Suppressor macrophage treated with lipopolysaccharide for 4 hours (primary cell): Measurements from ENCODE around the gene RREB1.
"Not testable (repeated sequence)": the region's sequence is repeated elsewhere in the genome, so short reads cannot be mapped to it uniquely, and the experiment has no call there.

ENCODE experiments used
- DNase-seq: peaks from one replicate; pipeline ENCODE4 v3.0.0-alpha.2; 2020

Gene RREB1

DNA sequence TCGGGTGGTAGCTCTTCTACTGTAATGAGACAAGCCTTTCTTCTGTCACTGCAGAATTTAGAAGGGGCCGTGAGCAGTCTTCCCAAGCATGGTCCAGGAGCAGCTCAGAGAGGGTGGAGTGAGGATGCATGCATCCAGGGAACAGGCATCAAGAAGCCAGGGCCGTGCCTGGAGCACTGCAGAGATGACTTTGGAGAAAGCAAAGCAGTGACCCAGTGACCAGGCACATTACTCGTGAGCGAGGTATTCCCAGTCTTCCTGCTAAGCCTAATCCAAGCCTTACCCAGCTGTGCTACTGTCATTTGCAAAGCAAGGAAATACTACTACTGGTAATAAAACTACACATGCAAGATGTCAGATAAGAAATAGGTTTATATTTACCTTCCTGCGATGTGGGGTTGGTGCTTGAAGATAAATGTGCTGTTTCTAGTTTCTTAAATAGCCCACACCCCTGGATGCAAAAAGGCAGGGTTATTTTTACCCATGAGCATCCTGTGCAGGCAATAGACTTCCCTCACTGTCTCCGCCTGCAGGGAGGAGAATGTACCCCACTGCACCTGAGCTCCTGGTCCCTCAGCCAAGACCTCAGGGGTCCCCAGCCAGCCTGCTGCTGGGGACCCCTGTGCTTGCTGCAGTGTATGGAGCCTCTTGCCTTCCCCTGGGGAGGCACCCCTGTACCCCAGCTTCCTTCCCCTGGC lies 142.3 kb downstream of the RREB1 start:
- DNase-seq = no peak

DNA sequence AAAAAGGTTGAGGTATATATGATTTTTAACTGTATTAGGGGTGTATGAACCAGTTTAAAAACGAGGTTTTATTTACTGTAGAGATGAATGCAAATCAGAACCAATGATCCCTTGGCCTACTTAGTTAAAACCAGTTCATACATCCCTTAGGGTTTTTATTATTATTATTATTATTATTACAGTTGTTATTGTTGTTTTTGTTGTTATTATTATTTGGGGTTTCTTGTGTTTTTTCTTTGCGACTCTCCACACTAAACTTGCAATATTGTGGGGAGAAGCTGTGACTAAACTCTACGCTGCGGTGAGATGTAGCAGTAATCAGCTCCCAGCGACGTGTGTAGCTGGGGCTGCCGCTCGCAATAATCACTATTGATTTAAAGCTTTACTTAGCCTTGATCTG lies 143.1 kb downstream of the RREB1 start:
- DNase-seq = no peak

DNA sequence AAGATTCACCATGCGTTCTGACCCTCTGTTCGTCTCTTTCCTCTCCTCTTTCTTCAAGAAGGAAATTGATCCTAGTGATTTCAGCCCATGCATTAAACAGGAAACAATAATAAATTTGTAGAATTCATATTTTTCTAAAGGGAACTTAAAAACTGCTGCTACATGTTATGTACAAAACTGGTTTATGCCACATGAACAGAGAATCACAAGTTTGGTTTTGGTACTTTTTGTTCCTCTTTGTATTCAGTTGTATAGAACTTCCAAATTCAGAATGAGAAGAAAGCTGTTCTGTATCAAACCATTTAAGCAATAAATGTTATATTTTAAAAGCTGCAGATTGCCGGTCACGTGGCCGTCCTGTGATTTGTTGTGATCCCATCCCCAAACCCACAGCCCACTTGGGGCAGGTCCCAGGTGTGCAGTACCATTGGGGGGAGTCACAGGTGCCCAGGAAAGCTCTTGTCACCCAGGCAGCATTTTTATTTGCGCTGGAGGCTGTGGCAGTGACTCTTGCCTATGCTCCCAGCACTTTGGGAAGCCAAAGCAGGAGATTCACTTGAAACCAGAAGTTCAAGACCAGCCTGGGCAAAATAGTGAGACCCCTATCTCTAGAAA lies 144.0 kb downstream of the RREB1 start:
- DNase-seq = no peak

DNA sequence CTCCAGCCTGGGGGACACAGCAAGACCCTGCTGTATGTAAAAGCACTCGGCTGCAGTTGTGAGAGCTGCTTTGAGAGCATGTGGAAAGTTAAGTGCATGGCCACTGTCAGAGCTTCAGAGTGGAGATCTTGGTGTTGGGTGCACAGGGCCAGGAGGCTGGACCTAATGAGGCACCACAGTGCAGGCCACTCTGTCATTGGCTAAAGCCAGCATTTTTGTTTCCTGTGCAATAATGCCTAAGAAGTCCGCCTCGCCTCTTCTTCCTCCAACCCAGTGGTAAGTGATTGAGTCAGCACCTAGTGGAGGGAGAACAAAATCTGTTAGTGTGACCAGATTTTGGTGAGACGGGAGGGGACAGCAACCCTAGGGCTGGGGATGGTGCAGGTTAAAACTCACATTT lies 144.6 kb downstream of the RREB1 start:
- peak; percentile 62 for DNase-seq

DNA sequence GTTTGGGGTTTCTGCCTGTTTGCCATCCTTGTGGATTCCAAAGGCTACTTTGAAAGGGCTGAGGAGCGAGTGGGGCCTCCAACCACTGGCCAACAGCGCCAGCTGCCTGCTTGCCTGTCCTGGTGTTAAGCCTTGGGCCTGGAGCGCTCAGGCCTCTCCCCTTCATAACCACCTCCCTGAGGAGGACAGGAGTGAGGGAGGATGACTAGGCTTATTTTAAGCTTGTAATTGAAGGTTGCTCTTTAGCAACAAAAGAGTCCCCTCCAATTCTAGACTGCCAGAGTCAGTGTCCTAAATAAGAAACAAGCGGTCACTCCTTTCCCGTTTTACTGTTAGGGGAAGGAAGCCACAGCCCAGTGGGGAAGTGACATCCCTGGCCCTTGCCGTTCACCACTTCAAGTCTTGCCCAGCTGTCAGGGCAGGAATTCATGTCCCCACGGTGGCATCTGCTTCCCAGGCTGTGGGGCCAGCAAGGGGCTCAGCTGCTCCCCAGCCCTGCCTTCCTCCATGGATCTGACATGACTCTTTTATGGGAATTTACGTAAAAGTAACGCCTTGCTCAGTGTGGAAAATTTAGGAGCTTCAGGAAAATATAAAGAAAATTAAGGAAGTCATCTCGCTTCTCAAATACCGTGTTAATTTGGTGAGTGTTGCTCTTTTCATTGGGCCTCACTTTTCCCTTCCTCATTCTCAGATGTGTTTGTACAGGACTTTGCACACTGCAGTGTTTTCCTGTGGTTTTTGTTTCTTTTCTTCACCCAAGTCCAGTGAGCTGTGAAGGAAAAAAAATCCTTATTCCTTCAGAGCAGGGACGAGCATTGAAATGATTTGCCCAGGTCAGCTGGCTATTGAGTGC lies 147.4 kb downstream of the RREB1 start:
- DNase-seq = peak; percentile 85

DNA sequence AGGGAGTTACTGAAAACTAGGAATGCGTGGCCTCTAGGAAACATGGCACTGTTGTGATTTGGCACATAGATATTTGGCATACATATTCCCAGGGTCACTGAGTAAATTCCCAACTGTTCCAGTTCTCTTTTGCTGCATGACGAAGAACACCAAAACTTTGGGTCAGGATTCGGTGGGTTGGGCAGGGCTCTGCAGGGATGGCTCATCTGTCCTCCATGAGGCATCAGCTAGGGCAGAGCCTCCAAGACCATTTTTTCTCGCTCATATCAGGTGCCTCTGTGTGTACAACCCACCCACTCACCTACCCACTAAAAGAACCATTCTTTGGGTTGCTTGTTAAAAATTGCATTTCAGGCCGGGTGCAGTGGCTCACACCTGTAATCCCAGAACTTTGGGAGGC lies 148.2 kb downstream of the RREB1 start:
- no peak for DNase-seq

DNA sequence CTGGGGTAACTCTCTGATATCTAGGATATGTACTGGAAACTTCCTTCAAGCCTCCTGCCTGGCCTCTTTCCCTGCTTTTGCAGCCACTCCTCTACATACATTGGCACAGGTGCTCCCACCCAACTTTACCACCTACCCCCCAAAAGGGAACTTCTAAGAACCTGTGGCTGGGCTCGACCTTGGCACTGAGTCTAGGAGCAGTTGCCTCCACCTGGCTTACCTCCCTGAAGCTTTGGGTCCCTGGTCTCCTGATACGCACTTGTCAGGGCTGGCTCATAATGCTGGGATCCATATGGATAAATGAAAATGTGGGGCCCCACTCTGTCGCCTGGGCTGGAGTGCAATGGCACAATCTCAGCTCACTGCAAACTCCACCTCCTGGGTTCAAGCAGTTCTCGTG lies 149.0 kb downstream of the RREB1 start:
- no peak for DNase-seq

DNA sequence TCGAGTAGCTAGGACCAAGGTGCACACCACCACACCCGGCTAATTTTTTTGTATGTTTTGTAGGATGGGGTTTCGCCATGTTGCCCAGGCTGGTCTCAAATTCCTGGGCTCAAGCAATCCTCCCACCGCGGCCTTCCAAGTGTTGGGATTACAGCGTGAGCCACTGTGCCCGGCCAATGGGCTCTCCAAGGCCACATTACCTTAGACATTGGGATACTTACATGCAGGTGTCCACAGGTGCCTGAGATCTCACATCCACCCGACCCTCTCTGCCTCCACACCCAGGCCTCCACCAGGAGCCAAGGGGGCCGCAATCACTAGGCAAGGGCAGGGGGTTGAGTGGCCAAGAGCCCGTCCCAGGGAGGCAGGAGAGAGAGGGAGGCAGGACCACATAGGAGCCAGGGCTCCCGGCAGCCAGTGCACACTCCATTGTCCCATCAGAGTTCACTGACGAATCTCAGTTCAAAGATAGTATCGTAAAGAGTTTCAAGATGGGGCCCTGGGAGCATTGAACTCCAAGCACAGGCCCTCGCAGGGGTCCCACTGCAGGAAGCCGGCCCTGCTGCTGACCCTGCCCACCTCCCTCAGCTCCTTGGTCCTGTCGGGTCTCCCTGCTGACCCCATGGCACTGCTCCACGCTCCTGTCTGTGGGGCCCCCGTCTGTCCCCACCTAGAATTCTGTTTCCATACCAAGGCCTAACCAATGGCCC lies 149.9 kb downstream of the RREB1 start:
- DNase-seq = no peak

DNA sequence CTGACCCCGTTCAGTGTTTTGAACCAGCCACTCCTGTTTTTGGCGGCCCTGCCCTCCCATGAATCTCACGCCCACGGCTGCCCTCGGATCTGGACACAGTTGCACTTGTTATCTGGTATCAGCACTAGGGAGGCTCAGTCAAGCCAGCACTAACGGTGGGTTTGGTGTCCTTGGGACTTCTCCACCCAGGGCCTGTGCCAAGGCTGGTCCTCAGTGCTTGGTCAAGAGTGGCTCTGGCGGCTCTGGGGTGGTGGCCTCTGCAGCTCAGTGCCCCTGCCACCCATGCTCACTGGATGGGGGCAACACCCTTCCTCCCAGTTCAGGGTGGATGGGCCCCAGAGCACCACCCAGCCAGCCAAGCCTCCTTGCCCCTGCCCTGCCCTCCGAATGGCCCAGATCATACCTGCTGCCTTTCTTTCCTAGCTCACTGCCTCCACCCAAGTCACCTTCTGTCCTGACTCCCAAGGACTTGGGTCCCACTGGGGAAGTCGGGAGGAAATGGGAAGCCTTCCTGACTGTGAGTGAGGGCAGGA lies 150.5 kb downstream of the RREB1 start:
- DNase-seq = no peak

DNA sequence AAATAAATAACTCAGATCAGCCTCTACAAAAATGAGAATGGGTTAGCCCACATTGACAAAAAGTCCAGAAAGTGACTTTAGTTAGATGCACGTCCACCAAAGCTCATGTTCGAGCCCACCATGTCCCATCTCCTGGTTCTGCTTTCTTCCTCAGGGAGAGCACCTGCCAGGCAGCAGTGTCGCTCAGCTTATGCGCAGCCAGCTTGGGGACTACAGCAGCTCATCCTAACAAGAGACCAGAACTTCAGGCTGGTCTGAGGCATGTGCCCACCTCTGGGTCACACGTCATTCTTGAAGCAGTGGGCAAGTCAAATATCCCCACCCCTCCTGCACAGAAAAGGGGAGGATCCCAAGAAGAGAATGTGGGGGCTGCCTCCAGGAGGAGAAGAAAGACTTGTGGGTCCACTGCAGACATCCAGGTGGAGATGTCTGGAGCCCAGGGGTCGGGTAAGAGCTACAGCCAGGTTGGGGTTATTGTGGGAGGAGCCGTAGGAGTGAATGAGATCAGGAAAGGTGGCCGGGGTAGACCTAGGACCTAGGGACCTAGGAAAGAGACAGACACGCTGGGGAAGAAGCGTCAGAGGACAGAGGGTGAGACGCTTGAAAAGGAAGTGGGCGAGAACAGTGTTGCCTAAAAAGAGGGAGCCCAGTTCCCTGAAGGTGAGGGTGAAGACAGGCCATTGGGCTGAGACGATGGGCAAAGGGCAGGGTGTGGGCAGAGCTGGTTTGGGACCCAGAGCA lies 152.7 kb downstream of the RREB1 start:
- no peak for DNase-seq

DNA sequence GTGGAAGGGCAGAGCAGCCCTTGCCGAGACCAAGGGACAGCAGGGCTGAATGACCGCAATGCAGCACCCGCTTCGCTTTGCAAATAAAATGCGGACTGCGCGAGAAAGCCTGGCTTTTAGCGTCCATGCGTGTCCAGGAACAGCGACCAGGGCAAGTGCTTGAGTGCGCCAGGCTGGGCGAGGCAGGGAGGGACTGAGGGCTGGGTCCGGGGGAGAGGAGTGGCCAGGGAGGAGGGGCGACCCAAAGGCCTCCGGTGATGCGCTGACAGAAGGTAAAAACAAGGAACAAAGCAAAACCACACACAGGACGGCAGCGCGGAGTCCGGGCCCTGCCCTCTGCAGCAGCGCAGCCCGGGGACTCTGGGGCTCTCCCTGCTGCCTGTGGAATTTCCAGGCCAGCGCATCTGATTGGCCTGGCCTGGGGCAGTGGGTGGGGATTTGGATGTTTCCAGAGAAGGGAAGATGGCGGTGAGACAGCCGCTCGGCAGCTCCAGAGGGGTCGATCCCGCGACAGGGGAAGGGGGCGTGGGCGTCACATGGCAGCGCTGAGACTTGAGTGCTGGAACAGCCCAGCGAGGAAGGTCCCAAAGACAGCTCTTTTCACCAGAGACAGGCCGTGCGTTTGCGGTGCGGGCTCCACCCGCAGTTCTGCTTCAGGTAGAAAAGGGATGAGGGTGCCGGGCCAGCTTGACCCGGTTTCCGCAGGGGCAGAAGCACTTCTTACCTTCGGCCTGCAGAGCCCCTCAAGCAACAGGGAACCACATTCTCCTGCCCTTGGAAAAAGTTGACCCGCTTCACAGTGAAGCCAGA lies 153.5 kb downstream of the RREB1 start:
- peak; percentile 92 for DNase-seq

DNA sequence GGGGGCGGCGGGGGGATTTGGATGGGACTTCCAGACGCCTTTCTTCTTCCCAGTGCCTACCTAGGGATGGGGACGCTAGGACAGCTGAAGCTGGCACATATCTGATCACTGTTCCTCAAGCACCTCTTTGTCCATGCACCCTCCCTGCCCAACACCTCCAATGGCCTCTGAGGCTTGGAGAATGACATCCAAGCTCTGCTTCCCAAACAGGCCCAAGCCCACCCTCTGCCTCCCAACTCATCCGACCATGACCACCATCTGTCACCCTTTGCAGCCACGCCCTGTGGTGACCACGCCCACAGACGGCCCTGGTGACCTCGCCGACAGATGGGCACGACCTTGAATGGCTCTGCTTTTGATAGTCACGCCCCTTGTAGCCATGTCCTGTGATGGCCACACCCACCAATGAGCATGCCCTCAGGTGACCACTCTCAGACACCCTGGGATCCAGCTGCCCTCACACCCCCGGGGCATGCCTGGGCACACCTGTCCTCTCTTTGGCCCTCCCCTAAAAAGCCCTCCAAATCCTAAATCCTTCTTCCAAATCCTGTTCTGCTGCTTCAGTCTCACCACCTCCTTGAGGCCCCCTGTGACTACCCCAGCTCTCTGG lies 154.2 kb downstream of the RREB1 start:
- DNase-seq = peak; percentile 42

DNA sequence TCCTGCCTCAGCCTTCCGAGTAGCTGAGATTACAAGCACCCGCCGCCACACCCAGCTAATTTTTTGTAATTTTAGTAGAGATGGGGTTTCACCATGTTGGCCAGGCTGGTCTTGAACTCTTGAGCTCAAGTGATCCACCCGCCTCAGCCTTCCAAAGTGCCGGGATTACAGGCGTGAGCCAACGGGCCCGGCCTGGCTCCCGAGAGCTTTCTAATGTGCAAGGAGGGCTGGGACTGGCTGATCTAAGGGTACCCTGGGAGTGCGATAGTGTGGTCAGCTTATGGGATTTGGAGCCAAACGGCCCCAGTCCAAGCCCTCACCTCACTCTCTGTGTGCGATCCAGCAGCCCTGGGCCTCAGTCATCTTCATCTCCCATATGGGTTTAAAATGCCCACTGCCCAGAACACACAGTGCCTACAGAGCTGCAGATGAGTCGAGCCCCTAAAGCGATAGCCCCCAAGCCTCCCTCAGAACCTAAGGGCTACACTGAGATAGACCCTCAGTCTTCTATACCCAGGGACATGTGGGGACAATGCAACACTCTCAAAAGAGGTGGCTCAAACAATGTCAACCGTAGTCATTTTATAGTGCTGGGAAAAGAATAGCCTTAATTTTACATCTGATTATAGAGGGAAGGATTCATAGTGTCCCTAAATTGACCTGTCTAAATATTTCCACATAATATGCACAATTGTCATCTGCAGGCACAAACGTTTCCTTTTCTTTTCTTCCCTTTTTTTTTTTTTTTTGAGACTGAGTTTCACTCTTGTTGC lies 155.2 kb downstream of the RREB1 start:
- DNase-seq = peak; percentile 54

DNA sequence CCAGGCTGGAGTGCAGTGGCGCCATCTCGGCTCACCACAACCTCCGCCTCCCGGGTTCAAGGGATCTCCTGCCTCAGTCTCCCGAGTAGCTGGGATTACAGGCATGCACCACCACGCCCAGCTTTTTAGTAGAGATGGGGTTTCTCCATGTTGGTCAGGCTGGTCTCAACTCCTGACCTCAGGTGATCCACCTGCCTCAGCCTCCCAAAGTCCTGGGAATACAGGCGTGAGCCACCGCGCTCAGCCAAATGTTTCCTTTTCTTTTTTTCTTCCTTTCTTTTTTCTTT lies 155.7 kb downstream of the RREB1 start:
- not testable (repeated sequence) for DNase-seq

DNA sequence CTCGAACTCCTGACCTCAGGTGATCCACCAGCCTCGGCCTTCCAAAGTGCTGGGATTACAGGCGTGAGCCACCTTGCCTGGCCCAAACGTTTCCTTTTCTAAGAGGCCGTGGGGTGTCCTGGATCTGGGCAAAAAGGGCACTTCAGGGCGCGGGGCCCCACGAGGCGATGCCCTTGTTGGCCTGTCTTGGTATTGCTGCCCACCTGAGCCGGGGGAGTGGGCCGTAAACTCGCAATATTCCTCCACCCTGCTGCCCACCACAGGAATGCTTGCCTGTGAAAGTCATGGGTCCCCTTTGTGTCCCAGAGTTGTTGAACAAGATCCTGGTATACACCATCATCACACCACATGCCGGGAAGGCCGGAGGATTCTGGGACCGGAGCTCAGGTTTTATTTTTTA lies 156.3 kb downstream of the RREB1 start:
- DNase-seq = no peak

DNA sequence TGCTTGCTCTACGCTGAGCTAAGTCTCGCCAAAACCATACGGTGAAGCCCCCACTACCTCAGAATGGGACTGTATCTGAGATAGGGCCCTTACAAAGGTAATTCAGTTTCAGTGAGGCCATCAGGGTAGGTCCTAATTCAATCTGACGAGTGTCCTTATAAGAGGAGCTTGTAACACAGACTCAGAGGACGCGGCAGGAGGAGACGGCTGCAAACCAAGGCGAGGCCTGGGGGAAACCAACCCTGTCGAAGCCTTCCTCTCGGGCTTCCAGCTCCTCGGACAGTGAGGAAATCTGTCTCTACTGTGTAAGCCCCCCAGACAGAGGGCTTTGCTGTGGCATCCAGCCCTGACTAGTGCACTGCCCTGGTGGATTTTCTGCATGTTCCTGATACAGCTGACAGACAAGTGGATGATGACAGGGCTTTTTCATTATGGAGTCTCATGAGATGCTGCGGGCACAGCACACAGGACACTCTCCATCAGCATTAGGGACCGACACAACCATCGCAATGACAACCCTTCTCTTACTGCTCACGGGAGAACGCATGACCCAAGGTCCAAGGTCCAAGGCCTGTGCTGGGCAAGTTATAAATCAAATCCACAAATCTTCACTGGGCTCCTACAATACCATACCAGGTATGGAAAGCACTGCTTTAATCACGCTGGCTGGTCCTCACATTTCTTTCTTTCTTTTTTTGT lies 157.1 kb downstream of the RREB1 start:
- no peak for DNase-seq

DNA sequence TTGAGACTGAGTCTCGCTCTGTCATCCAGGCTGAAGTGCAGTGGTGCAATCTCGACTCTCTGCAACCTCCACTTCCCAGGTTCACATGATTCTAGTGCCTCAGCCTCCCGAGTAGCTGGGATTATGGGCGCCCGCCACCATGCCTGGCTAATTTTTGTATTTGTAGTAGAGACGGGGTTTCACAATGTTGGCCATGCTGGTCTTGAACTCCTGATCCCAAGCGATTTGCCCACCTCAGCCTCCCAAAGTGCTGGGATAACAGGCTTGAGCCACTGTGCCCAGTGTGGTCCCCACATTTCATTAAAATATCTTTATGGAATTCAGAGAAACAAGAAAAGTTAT lies 157.6 kb downstream of the RREB1 start:
- not testable (repeated sequence) for DNase-seq

DNA sequence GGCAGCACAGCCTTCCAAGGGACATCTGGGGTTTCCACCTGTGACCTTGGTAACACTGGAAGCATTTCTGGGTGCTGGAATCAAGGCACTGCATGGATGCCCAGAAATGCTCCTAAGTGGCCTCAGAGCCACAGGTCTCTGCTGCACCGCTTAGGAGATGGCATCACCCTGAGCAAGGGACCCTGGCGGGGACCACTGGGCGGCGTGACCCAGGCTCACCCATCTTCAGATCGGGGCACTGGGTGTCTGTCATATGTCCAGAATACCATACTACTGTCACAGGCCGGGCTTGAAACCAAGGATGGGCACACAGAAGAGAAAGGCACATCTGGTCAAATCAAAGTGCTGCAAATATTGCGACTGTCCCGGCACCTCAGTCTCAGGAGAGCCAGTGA lies 159.3 kb downstream of the RREB1 start:
- DNase-seq = no peak

DNA sequence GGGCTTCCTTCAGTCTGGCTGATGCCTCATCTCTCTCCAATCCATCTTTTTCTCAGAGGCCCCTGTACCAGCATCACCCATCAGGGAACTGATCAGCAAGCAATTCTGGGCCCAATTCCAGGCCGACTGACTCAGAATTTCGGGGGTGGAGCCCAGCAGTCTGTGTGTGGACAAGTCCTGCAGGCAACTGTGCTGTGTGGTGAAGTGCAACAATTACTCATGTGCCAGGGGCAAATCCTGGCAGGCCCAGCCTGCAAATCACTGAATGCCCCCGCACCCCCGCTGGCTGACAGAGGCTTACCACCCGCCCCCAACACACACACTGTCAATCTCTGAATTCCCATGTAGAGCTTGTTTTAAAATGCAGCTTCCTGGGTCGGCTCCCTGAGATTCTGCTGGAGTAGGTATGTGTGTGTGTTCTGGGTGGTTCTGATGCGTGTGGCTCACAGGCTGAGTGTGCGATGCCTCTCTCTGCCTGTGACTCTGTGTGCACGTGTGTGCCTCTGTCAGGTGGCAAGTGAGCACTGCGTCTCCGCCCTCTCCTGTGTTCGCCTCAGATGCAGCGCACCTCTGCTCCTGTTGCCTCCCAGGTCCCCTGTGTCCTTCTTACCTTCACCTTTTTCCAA lies 159.8 kb downstream of the RREB1 start:
- peak; percentile 87 for DNase-seq
